HEK293 (cell line): ENCODE data around the gene ZBTB4.

Source experiments
- CTCF ChIP-seq: fragments of 450-650 bp; formaldehyde crosslinking; IDR thresholded peaks from 2 replicates; pipeline ENCODE4 v1.5.1; 2016; ENCODE audit warnings: missing biosample characterization, missing genetic modification characterization
- TCF7L2 ChIP-seq: IDR thresholded peaks from 2 replicates; pipeline ENCODE4 v1.6.1; 2011; ENCODE audit warnings: low read depth, mild to moderate bottlenecking, inconsistent platforms, low read length, moderate library complexity, borderline replicate concordance
- ZBTB20 ChIP-seq: fragments of 450-650 bp; formaldehyde crosslinking; IDR thresholded peaks from 2 replicates; pipeline ENCODE4 v1.5.1; 2016; ENCODE audit warnings: missing biosample characterization, missing genetic modification characterization
- ZFP3 ChIP-seq: fragments of 450-650 bp; formaldehyde crosslinking; IDR thresholded peaks from 2 replicates; pipeline ENCODE4 v1.5.1; 2016; ENCODE audit warnings: low read depth, missing biosample characterization, missing genetic modification characterization
- ZNF157 ChIP-seq: fragments of 450-650 bp; formaldehyde crosslinking; IDR thresholded peaks from 2 replicates; pipeline ENCODE4 v1.5.1; 2016; ENCODE audit warnings: missing biosample characterization, missing genetic modification characterization
- ZNF292 ChIP-seq: fragments of 450-650 bp; formaldehyde crosslinking; IDR thresholded peaks from 2 replicates; pipeline ENCODE4 v1.5.1; 2016; ENCODE audit warnings: low read depth, missing biosample characterization, missing genetic modification characterization, borderline replicate concordance
- ZNF311 ChIP-seq: fragments of 450-650 bp; formaldehyde crosslinking; IDR thresholded peaks from 2 replicates; pipeline ENCODE4 v1.5.1; 2017; ENCODE audit warnings: missing biosample characterization, missing genetic modification characterization, borderline replicate concordance
- ZNF350 ChIP-seq: fragments of 450-650 bp; formaldehyde crosslinking; IDR thresholded peaks from 2 replicates; pipeline ENCODE4 v1.5.0; 2017; ENCODE audit warnings: missing biosample characterization, mild to moderate bottlenecking, missing genetic modification characterization
- ZNF596 ChIP-seq: fragments of 450-650 bp; IDR thresholded peaks from 2 replicates; pipeline ENCODE4 v1.5.0; 2018; ENCODE audit warnings: missing biosample characterization, mild to moderate bottlenecking, missing genetic modification characterization, moderate library complexity
- ZNF76 ChIP-seq: fragments of 450-650 bp; formaldehyde crosslinking; IDR thresholded peaks from 2 replicates; pipeline ENCODE4; 2016; ENCODE audit warnings: low read depth, missing biosample characterization, missing genetic modification characterization, borderline replicate concordance
- ZNF768 ChIP-seq: fragments of 450-650 bp; formaldehyde crosslinking; IDR thresholded peaks from 2 replicates; pipeline ENCODE4 v1.5.1; 2018; ENCODE audit warnings: missing biosample characterization, mild to moderate bottlenecking, missing genetic modification characterization
- ZSCAN5A ChIP-seq: fragments of 450-650 bp; formaldehyde crosslinking; IDR thresholded peaks from 2 replicates; pipeline ENCODE4 v1.5.1; 2016; ENCODE audit warnings: missing biosample characterization, missing genetic modification characterization

GRCh38 chr17:7460850-7461660 is 18.4 kb downstream of the ZBTB4 start:
- TF ChIP-seq CTCF (tag by site-specific recombination), result no peak
- TF ChIP-seq ZNF292, result no peak
- no peak for TF ChIP-seq ZSCAN5A (tag by site-specific recombination)
- TF ChIP-seq ZNF76 (tag by site-specific recombination), result no peak
- no peak for TF ChIP-seq ZNF768 (tag by site-specific recombination)
- no peak for TF ChIP-seq ZBTB20
- TF ChIP-seq ZFP3 (tag by site-specific recombination), result no peak
- TF ChIP-seq TCF7L2, result no peak
- no peak for TF ChIP-seq ZNF311 (tag by site-specific recombination)
- no peak for TF ChIP-seq ZNF350 (tag by site-specific recombination)
- no peak for TF ChIP-seq ZNF157 (tag by site-specific recombination)
- no peak for TF ChIP-seq ZNF596 (tag by site-specific recombination)
